Mammary epithelial cell (primary cell): Measurements from ENCODE around the gene C3orf33.

Experiments used
- EZH2 ChIP-seq: IDR thresholded peaks from 2 replicates; pipeline ENCODE4 v1.6.1; 2012; ENCODE audit warnings: low read length, inconsistent platforms, borderline replicate concordance
- TF ChIP-seq, protein P1 (sequence below), 2 donors: IDR thresholded peaks in 1 of 2; conservative IDR thresholded peaks in 1 of 2; 2 replicates each; pipeline ENCODE4 v1.5.1; 2011 to 2012; ENCODE audit warnings: inconsistent platforms in 2 of 2, low read length in 2 of 2, mild to moderate bottlenecking in 2 of 2, control low read depth in 1 of 2, low read depth in 1 of 2; ENCODE audit not compliant: insufficient read depth in 1 of 2; ENCODE audit errors: extremely low read depth in 1 of 2

DNA sequence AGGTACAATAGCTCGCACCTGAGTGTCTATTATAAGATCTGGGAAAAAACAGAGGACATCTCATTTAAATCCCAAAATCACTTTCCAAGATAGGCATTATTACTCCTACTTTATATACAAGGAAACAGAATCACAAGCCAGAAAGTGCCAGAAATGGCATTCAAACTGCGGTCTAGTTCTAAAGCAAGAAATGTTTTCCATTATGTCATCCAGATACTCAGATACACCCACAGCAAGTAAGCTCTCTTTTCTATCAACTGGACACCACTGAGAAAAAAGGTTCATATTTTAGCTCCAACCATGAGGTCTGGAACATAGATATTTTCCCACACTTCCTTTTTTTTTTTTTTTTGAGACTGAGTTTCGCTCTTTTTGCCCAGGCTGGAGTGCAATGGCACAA lies 40.0 kb upstream of the C3orf33 start:
- TF ChIP-seq, protein P1, sequence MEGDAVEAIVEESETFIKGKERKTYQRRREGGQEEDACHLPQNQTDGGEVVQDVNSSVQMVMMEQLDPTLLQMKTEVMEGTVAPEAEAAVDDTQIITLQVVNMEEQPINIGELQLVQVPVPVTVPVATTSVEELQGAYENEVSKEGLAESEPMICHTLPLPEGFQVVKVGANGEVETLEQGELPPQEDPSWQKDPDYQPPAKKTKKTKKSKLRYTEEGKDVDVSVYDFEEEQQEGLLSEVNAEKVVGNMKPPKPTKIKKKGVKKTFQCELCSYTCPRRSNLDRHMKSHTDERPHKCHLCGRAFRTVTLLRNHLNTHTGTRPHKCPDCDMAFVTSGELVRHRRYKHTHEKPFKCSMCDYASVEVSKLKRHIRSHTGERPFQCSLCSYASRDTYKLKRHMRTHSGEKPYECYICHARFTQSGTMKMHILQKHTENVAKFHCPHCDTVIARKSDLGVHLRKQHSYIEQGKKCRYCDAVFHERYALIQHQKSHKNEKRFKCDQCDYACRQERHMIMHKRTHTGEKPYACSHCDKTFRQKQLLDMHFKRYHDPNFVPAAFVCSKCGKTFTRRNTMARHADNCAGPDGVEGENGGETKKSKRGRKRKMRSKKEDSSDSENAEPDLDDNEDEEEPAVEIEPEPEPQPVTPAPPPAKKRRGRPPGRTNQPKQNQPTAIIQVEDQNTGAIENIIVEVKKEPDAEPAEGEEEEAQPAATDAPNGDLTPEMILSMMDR (conservative IDR thresholded peaks at IDR 0.05 in 1 of 2, IDR thresholded peaks at IDR 0.05 in 1 of 2; ENCODE audit: extremely low read depth in 1 of 2, insufficient read depth in 1 of 2, low read depth in 1 of 2, low read length in 2 of 2), result no peak
- TF ChIP-seq EZH2, result no peak
